ENCODE data around the gene DDRGK1.
"Not testable (repeated sequence)": the region's sequence is repeated elsewhere in the genome, so short reads cannot be mapped to it uniquely, and the experiment has no call there.

DDRGK1 gene

GRCh38 chr20:3163099-3164042, 41.1 kb downstream of the DDRGK1 start:
- DNase-seq, result no peak

- no peak for DNase-seq
Measured at GRCh38 chr20:3162080-3162611, 42.3 kb downstream of the DDRGK1 start.

DNA sequence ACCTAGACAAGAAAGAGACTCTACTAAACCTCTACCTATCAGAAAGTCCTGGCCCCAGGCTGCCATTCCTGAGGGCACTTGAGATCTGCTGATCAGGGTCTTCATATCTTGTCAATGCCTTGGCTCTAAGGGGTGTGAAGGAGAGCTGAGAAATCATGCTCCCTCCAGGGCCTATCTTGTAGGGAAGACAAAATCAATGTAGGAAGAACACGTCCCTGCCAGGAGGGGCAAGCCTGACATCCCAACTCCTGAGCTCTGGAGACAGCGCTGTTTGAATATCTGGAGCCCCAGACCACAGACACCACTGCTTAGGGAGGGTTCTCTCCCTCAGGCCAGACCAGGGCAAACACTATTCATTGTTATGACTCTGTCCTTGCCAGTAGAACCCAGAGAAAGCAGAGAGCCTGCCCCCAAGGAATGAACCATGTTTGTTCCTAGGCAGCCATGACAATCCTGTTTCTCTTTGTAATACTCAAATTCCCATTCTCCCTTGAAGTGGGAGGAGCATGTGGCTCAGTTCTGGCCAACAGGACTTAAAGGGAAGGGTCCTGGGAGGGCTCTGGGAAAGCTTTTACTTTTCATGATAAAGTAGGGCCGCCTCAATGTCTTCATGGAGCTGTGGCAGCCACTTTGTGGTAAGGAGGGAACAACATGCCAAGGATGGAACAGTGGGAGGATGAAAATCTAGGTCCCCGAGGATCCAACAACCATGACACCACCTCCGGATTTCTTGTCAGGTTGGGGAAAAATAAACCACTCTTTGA, 43.0 kb downstream of the DDRGK1 start:
- DNase-seq, result no peak

DNA sequence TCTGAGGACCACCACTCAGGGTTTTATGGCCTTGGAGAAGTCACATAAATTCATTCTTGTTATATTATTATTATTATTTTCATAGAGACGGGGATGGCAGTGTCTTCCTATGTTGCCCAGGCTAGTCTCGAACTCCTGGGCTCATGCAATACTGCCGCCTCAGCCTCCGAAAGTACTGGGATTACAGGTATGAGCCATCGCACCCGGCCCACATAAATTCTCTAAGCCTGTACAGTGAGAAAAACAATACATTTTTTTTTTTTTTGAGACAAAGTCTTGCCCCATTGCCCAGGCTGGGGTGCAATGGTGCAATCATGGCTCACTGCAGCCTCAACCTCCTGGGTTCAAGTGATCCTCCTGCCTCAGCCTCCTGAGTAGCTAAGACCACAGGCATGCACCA, 44.1 kb downstream of the DDRGK1 start:
- no peak for DNase-seq

DNA sequence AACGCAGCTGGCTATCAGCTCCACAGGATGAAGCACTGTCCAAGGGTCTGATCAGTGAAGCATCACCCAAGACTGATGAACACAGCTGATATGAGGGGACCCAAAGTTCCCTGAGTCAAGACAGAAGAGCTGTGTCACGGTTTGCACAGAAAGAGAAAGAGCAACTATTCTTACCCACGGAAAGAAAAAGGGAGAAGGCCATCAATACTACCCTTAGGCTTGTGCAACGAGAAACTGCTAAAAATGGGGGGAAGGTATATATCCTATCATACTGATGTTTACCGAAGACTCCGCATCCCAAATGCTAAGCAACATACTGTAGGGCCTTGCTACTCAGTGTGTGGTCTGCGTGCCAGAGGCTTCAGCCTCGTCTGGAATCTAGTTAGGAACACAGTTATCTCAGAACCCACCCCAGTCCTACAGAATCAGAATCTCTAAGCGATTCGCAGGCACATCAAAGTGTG, 45.5 kb downstream of the DDRGK1 start:
- DNase-seq, result no peak

DNA sequence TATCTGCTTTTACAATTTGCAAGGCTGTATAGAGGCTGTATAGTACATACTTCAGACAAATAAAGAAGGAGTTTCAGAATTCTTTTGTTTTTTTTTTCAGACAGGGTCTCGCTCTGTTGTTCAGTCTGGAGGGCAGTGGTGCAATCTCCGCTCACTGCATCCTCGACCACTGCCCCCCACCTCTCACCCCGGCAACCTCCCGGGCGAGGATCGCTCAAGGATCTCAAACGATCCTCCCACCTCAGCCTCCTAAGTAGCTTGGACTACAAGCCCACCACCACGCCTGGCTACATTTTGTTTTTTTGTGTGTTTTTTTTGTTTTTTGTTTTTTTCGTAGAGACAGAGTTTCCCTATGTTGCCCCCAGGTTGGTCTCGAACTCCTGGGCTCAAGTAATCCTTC, 46.7 kb downstream of the DDRGK1 start:
- no peak for DNase-seq

GRCh38 chr20:3156811-3157619, 47.5 kb downstream of the DDRGK1 start:
- no peak for DNase-seq

GRCh38 chr20:3152057-3152644, 52.3 kb downstream of the DDRGK1 start:
- DNase-seq, result not testable (repeated sequence)

DNA sequence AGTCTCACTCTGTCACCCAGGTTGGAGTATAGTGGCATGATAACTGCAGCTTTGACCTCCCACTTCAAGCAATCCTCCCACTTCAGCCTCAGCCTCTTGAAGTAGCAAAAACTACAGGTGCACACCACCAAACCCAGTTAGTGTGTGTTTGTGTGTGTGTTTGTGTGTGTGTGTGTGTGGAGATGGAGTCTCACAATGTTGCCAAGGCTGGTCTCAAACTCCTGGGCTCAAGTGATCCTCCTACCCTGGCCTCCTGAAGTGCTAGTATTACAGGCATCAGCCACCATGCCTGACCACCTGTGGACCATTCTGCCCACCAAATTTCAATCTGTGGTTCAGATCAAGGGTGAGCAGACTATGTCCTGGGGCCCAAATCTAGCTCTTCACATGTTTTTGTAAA, 53.6 kb downstream of the DDRGK1 start:
- DNase-seq, result no peak

- no peak for DNase-seq
Measured at GRCh38 chr20:3146732-3147341, 57.6 kb downstream of the DDRGK1 start.

- DNase-seq, result no peak
Measured at GRCh38 chr20:3141757-3142156, 62.7 kb downstream of the DDRGK1 start.

Measured in activated CD4-positive, CD25-positive, alpha-beta regulatory T cell (primary cell).